ENCODE data around the gene AAR2.

Gene AAR2

DNA sequence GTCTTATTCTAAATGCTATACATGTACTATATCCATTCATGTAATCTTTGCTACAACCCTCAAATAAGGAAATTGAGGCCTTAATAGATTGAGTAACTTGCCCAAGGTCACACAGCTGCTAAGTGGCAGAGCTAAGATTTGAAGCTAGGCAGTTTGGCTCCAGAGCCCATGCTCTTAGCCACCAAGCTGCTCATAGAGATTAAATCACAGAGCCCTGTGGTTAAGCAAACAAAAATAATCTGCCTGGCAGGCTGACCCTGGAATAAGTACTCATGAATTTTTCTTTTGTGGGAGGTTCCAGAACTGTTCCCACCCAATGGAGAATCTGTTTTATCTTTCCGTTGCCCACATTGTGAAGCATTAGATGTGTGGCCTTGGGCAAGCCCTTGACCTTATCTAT lies 7.4 kb downstream of the AAR2 start:
- ChIA-PET POLR2A (no interaction called here), CTCF (interaction anchor here (1.7 kb wide), 1 partner anchor 196 kb away, joined by 8 read pairs; no protein-coding TSS in a partner anchor)
- no peak for DNase-seq (ENCODE audit: low read depth, low spot score)
- TF ChIP-seq CTCF (IDR thresholded peaks at IDR 0.05; ENCODE audit: insufficient read depth, low read length, missing control alignments), result no peak
- no peak overlapping the region for H3K4me3 ChIP-seq (ENCODE audit: low read depth, low read length)

GRCh38 chr20:36246401-36246800 lies 10.1 kb downstream of the AAR2 start:
- DNase-seq (ENCODE audit: low read depth, low spot score), result no peak
- ChIA-PET POLR2A (interaction anchor here (1.3 kb wide), 1 partner anchor 10 kb away, joined by 5 read pairs; the partner anchor contains the start of gene AAR2), CTCF (interaction anchor here (1.5 kb wide), 1 partner anchor 44 kb away, joined by 4 read pairs; no protein-coding TSS in a partner anchor)
- no peak for TF ChIP-seq CTCF (IDR thresholded peaks at IDR 0.05; ENCODE audit: insufficient read depth, low read length, missing control alignments)
- H3K4me3 ChIP-seq (ENCODE audit: low read depth, low read length), result no peak overlapping the region

DNA sequence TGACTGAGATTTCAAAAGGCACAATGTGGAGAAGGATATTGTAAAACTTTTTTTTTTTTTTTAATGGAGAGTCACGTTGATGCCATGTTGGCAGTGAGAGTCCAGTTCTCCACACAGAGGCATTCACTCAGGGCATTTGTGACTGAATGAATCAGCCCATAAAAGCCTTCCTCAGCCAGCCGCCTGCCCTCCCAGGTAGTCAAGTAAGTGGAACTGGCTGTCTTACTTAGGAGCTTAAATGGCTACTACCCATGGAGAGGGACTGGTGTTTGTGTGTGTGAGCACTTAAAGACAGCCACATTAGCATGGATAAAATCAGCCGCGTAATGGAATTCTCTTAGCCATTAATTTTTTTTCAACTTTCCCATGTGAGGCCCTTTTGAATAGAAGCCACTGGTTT lies 12.6 kb downstream of the AAR2 start:
- H3K4me3 ChIP-seq (ENCODE audit: low read depth, low read length), result no peak overlapping the region
- DNase-seq (ENCODE audit: low read depth, low spot score), result no peak
- CTCF ChIA-PET, result interaction anchor here (1.0 to 1.5 kb wide), 3 partner anchors 17 to 190 kb away, joined by 3 to 7 read pairs (median 3); no protein-coding TSS in a partner anchor
- POLR2A ChIA-PET, result no interaction called here
- no peak for TF ChIP-seq CTCF (IDR thresholded peaks at IDR 0.05; ENCODE audit: insufficient read depth, low read length, missing control alignments)

- DNase-seq (ENCODE audit: low read depth, low spot score), result no peak
- no peak for TF ChIP-seq CTCF (IDR thresholded peaks at IDR 0.05; ENCODE audit: insufficient read depth, low read length, missing control alignments)
- POLR2A ChIA-PET, result no interaction called here
- CTCF ChIA-PET, result interaction anchor here (1.0 to 1.5 kb wide), 2 partner anchors 50 to 190 kb away, joined by 3 to 7 read pairs; no protein-coding TSS in a partner anchor
- H3K4me3 ChIP-seq (ENCODE audit: low read depth, low read length), result no peak overlapping the region
These were observed 13.2 kb downstream of the AAR2 start for GRCh38 chr20:36249450-36249849.

DNA sequence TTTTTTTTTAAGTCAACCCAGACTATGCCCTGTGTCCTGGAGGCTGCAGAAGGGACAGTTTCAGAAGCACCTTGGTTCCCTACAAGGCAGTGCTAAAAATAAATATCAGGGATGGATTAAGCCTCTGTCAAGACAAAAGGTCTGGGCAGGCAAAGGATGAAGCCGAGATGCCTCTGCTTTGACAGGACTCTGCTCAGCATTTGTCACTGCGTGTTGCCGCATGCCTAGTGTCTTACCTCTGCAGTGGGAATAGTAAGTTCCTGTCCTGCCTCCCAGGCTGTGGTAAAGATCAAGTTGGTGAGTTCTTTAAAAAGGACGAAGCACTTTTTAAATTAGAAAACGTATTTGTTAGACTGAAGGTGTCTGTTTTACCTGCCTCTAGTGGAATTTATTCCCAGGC lies 15.1 kb downstream of the AAR2 start:
- no peak overlapping the region for H3K4me3 ChIP-seq (ENCODE audit: low read depth, low read length)
- DNase-seq (ENCODE audit: low read depth, low spot score), result no peak
- no peak for TF ChIP-seq CTCF (IDR thresholded peaks at IDR 0.05; ENCODE audit: insufficient read depth, low read length, missing control alignments)
- ChIA-PET POLR2A (no interaction called here), CTCF (no interaction called here)

- no peak for DNase-seq (ENCODE audit: low read depth, low spot score)
- TF ChIP-seq CTCF (IDR thresholded peaks at IDR 0.05; ENCODE audit: insufficient read depth, low read length, missing control alignments), result no peak
- CTCF ChIA-PET, result no interaction called here
- POLR2A ChIA-PET, result no interaction called here
- H3K4me3 ChIP-seq (ENCODE audit: low read depth, low read length), result no peak overlapping the region
These were observed 16.2 kb downstream of the AAR2 start for GRCh38 chr20:36252511-36252910.

Data from AG04449 (cell line).